ENCODE measurements around the gene ABHD16A. TPM values are rescaled to one million over a fixed set of nuclear protein-coding genes. Genes with fewer than 3 reads are reported as not detected.

Gene ABHD16A
- total and polyA plus RNA-seq, 10 of the 15 experiments (the other 5 are each of a cell fraction or from before 2014, with no cell fraction given), result 7.5 to 43.0 (median 32.9) TPM

GRCh38 chr6:31736768-31737314 is 33.7 kb upstream of the ABHD16A start:
- ChIA-PET RAD21 (ENCODE audit: unreplicated experiment) (interaction anchor here (0.6 to 6.0 kb wide), 14 partner anchors 7 to 459 kb away, joined by 3 to 53 read pairs (median 6); partner anchors contain the start of genes ABHD16A, C6orf47, DDAH2 and HSPA1A), SMC1A (ENCODE audit: uncharacterized antibody, unreplicated experiment) (interaction anchor here (0.8 to 6.3 kb wide), 14 partner anchors 8 to 186 kb away, joined by 3 to 45 read pairs (median 6); partner anchors contain the start of genes ABHD16A, DDAH2, HSPA1B and LSM2), CTCF (interaction anchor here (0.6 to 15.8 kb wide), 14 partner anchors 8 to 185 kb away, joined by 3 to 208 read pairs (median 3); partner anchors contain the start of genes AIF1, DDAH2 and LY6G5C), POLR2A (interaction anchor here (0.6 to 9.7 kb wide), 22 partner anchors 10 to 440 kb away, joined by 3 to 158 read pairs (median 5); partner anchors contain the start of genes ABHD16A, BAG6, C6orf47 and DDX39B)
- peak overlapping the region; percentile 99 for H3K27ac ChIP-seq (ENCODE audit: control insufficient read depth, insufficient read depth)
- peaks cover 6 to 12% of the 10 kb centered on the region in 2 experiments; a peak in 3 of 4 replicates for H3K36me3 ChIP-seq (ENCODE audit: control insufficient read depth in 2 of 2, insufficient read depth in 2 of 2, low read length in 1 of 2)
- H3K9ac ChIP-seq (ENCODE audit: control insufficient read depth, insufficient read depth, low read length), result peak overlapping the region; percentile 98
- DNase-seq (ENCODE audit: low read depth, low spot score) (no peak), FAIRE-seq (no peak), ATAC-seq (no peak)
- no peaks in the 10 kb centered on the region for H3K27me3 ChIP-seq (replicated peaks in 1 of 2; ENCODE audit: control insufficient read depth in 2 of 2, insufficient read depth in 2 of 2, low read length in 1 of 2)
- no TSS peak for BruUV-seq (replicated peaks)
- H3K79me2 ChIP-seq (ENCODE audit: control insufficient read depth, insufficient read depth, low read length), result peaks cover 51% of the 10 kb centered on the region
- peak overlapping the region; percentile 69 for H2AFZ ChIP-seq (ENCODE audit: control insufficient read depth, low read depth, low read length)
- peak overlapping the region; percentile 100 for H3K4me3 ChIP-seq
- TF ChIP-seq BCLAF1 (IDR thresholded peaks at IDR 0.05) (no peak), ZNF207 (IDR thresholded peaks at IDR 0.05; ENCODE audit: borderline replicate concordance) (0 out of 2 replicates have a peak, but pooled peaks have one; percentile 34)
- H4K20me1 ChIP-seq (ENCODE audit: control insufficient read depth, insufficient read depth), result 0 out of 2 replicates have a peak, but pooled peaks cover 4% of the 10 kb centered on the region
- peak overlapping the region; percentile 73 for H3K4me2 ChIP-seq (ENCODE audit: control insufficient read depth, insufficient read depth)
- in situ Hi-C loops (cut with MboI), result no loop called here
- H3K4me1 ChIP-seq (ENCODE audit: control insufficient read depth, insufficient read depth, low read length), result peaks cover 28% of the 10 kb centered on the region
- 18% methylated on average over 10 of the region's 10 CpGs for WGBS (ENCODE audit: insufficient coverage, insufficient replicate concordance, low lambda C conversion rate, missing lambda C conversion rate)
- intact Hi-C loops (cut with micrococcal nuclease; ENCODE audit: unreplicated experiment), result loop anchor here (5.0 kb wide), 1 partner anchor 70 kb away; the partner anchor contains the start of genes CSNK2B and LY6G5B
- no peaks in the 10 kb centered on the region for H3K9me3 ChIP-seq (replicated peaks; ENCODE audit: control insufficient read depth, insufficient read depth, low read length)
